Loucy (cell line): Measurements from ENCODE around the gene PCSK4.

ENCODE experiments used
- EZH2phosphoT487 ChIP-seq: fragments of 200-600 bp; IDR thresholded peaks from 2 replicates; pipeline ENCODE4 v1.6.1; 2018; ENCODE audit warnings: antibody characterized with exemption, mild to moderate bottlenecking, moderate library complexity, borderline replicate concordance
- TF ChIP-seq, protein P1 (sequence below): fragments of 200-600 bp; sonication (generic); conservative IDR thresholded peaks from 2 replicates; pipeline ENCODE4 v1.5.1; 2014; ENCODE audit warnings: mild to moderate bottlenecking, antibody characterized with exemption, low read length

- TF ChIP-seq, protein P1, sequence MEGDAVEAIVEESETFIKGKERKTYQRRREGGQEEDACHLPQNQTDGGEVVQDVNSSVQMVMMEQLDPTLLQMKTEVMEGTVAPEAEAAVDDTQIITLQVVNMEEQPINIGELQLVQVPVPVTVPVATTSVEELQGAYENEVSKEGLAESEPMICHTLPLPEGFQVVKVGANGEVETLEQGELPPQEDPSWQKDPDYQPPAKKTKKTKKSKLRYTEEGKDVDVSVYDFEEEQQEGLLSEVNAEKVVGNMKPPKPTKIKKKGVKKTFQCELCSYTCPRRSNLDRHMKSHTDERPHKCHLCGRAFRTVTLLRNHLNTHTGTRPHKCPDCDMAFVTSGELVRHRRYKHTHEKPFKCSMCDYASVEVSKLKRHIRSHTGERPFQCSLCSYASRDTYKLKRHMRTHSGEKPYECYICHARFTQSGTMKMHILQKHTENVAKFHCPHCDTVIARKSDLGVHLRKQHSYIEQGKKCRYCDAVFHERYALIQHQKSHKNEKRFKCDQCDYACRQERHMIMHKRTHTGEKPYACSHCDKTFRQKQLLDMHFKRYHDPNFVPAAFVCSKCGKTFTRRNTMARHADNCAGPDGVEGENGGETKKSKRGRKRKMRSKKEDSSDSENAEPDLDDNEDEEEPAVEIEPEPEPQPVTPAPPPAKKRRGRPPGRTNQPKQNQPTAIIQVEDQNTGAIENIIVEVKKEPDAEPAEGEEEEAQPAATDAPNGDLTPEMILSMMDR, result no peak
- no peak for TF ChIP-seq EZH2phosphoT487
Observed at GRCh38 chr19:1483979-1484428, 6.1 kb downstream of the PCSK4 start.
